Measurements from ENCODE around the gene ARL8B. TPM values are rescaled to one million over a fixed set of nuclear protein-coding genes. Genes with fewer than 3 reads are reported as not detected.

The ARL8B gene
- total RNA-seq, 1 donor from 2014 or later, result 39.3 TPM

DNA sequence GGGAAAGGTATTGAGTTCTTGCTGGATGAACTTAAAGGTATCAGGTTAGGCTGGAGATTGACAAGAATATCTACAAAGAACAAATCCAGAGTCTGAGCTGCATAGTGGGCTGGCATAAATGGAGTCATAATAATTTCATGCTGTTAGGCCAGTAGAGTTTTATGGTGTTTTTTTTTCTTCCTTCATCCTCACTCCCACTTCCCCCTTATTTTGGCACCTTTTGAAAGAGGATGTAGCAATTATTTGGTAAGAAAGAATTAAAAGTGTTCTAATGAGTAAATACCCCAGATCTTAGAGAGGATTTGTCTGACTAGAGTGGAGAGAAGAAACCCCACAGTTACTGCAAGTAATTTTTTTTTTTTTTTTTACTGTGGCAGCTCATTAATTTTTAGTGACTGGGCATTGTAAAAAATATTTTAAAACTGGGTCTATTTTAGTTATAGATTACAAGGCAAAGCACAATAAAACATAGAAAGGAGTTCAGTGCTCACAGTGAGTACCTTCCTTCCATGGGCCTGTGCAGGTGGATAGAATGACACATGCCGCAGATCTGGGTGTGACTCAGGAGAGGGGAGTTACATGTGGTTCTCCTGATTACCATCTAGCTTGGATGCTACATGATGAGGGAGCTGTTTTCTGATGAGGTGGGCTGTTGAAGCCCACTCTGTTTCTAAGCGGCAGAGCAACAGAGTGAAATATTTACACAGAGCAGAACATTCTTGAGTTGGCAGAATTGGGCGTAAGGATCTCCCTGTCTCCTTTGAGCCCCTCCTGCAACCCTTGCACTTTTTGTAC is 70.7 kb downstream of the ARL8B start:
- no peaks in the 10 kb centered on the region for H3K36me3 ChIP-seq
- H3K4me3 ChIP-seq, result no peak overlapping the region
- H3F3A ChIP-seq (ENCODE audit: low read depth), result no peaks in the 10 kb centered on the region
- Mint-ChIP-seq H3K27me3 (ENCODE audit: insufficient read depth, low read depth) (peaks cover 4% of the 10 kb centered on the region), H3K27ac (no peak overlapping the region), H3K4me1 (peaks cover 21% of the 10 kb centered on the region), H3K36me3 (peaks cover 28% of the 10 kb centered on the region), H3K9me3 (no peaks in the 10 kb centered on the region), H3K4me3 (no peak overlapping the region)
- no peak for DNase-seq (ENCODE audit: low spot score)
- H3K27me3 ChIP-seq, result peaks cover 4% of the 10 kb centered on the region
- H3K4me1 ChIP-seq, result no peaks in the 10 kb centered on the region
- no peak overlapping the region for H3K4me2 ChIP-seq
- H4K20me1 ChIP-seq (ENCODE audit: low read depth), result peaks cover 8% of the 10 kb centered on the region
- no peak for TF ChIP-seq EZH2phosphoT487 (IDR thresholded peaks at IDR 0.05)
- no peak for TF ChIP-seq EZH2 (IDR thresholded peaks at IDR 0.05)
- TF ChIP-seq, protein P1, sequence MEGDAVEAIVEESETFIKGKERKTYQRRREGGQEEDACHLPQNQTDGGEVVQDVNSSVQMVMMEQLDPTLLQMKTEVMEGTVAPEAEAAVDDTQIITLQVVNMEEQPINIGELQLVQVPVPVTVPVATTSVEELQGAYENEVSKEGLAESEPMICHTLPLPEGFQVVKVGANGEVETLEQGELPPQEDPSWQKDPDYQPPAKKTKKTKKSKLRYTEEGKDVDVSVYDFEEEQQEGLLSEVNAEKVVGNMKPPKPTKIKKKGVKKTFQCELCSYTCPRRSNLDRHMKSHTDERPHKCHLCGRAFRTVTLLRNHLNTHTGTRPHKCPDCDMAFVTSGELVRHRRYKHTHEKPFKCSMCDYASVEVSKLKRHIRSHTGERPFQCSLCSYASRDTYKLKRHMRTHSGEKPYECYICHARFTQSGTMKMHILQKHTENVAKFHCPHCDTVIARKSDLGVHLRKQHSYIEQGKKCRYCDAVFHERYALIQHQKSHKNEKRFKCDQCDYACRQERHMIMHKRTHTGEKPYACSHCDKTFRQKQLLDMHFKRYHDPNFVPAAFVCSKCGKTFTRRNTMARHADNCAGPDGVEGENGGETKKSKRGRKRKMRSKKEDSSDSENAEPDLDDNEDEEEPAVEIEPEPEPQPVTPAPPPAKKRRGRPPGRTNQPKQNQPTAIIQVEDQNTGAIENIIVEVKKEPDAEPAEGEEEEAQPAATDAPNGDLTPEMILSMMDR (IDR thresholded peaks at IDR 0.05), result no peak
- H2AFZ ChIP-seq (replicated peaks), result no peak overlapping the region
- no peak overlapping the region for H3K27ac ChIP-seq
- H3K9ac ChIP-seq, result no peak overlapping the region
- no peaks in the 10 kb centered on the region for H3K9me3 ChIP-seq (ENCODE audit: low read depth)
- peaks cover 53% of the 10 kb centered on the region for H3K79me2 ChIP-seq (ENCODE audit: low read depth)

DNA sequence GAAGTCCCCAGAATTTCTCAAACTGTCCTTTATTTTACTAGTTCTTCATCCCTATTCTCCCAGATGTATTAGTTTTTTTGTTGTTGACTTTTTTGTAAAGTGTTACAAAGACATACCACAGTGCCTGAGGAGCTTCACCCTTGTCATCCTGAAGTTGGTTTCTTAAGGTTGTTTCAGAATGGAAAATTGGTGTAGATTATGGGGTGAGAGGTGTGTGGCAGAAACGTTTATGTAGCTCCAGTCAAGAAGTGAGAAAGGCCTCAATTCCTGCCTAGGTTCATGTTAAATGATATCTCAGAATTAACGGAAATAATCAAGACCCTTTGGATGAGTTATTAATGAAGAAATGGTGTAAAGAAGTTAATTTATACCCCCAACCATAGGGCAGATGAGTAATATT is 72.2 kb downstream of the ARL8B start:
- H3K27ac ChIP-seq, result no peak overlapping the region
- Mint-ChIP-seq H3K27me3 (ENCODE audit: insufficient read depth, low read depth) (no peaks in the 10 kb centered on the region), H3K27ac (no peak overlapping the region), H3K4me3 (no peak overlapping the region), H3K4me1 (peaks cover 12% of the 10 kb centered on the region), H3K36me3 (peaks cover 35% of the 10 kb centered on the region), H3K9me3 (no peaks in the 10 kb centered on the region)
- H3K27me3 ChIP-seq, result no peaks in the 10 kb centered on the region
- H3K9ac ChIP-seq, result no peak overlapping the region
- no peak overlapping the region for H2AFZ ChIP-seq (replicated peaks)
- no peaks in the 10 kb centered on the region for H3K36me3 ChIP-seq
- TF ChIP-seq, protein P1 (IDR thresholded peaks at IDR 0.05), result no peak
- TF ChIP-seq EZH2phosphoT487 (IDR thresholded peaks at IDR 0.05) (no peak), EZH2 (IDR thresholded peaks at IDR 0.05) (no peak)
- H3K4me1 ChIP-seq, result no peaks in the 10 kb centered on the region
- H3F3A ChIP-seq (ENCODE audit: low read depth), result no peaks in the 10 kb centered on the region
- peaks cover 39% of the 10 kb centered on the region for H3K79me2 ChIP-seq (ENCODE audit: low read depth)
- H3K4me2 ChIP-seq, result no peak overlapping the region
- H4K20me1 ChIP-seq (ENCODE audit: low read depth), result no peaks in the 10 kb centered on the region
- DNase-seq (ENCODE audit: low spot score), result no peak
- no peaks in the 10 kb centered on the region for H3K9me3 ChIP-seq (ENCODE audit: low read depth)
- no peak overlapping the region for H3K4me3 ChIP-seq

DNA sequence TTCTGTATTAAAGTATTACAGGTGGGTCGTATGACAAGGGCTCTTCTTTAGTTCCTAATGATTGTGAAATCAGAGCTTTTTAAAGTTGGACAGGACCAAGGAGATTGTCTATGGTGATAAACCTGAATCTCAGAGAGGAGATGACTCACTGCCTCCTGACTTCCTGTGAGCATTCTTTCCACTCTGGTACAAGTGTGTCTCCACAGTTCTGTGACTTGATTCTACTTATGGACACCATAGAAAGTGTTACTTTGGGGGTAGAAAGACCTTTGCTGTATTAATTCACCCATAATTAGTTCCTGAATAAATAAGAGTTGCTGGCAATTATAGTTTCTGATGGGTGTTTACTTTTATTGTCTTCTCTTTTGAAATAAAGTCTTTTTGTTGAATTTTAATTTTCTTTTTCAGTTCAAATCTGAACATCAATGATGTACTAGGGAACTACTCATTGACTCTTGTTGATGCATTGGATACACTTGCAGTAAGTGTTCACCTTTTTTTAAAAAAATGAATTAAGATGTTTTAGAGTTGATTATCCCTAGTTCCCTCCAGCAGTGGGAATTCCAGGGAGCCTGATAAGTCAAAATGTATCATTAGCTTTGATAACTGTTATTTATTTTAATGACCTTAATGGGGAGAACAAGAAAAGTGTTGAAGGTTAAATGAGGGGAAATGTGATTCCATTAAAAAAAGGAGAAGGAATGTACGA is 72.9 kb downstream of the ARL8B start:
- TF ChIP-seq, protein P1 (IDR thresholded peaks at IDR 0.05), result no peak
- no peak for TF ChIP-seq EZH2phosphoT487 (IDR thresholded peaks at IDR 0.05)
- TF ChIP-seq EZH2 (IDR thresholded peaks at IDR 0.05), result no peak
- H3K36me3 Mint-ChIP-seq, result peaks cover 32% of the 10 kb centered on the region
- no peak overlapping the region for H3K9ac ChIP-seq
- H3K9me3 Mint-ChIP-seq, result no peaks in the 10 kb centered on the region
- H3K9me3 ChIP-seq (ENCODE audit: low read depth), result no peaks in the 10 kb centered on the region
- H3K27ac ChIP-seq, result no peak overlapping the region
- H3K79me2 ChIP-seq (ENCODE audit: low read depth), result peaks cover 33% of the 10 kb centered on the region
- no peak overlapping the region for H2AFZ ChIP-seq (replicated peaks)
- no peak overlapping the region for H3K4me3 ChIP-seq
- H3K4me3 Mint-ChIP-seq, result no peak overlapping the region
- H3K27me3 Mint-ChIP-seq (ENCODE audit: insufficient read depth, low read depth), result no peaks in the 10 kb centered on the region
- no peaks in the 10 kb centered on the region for H3K27me3 ChIP-seq
- no peaks in the 10 kb centered on the region for H3K36me3 ChIP-seq
- H3K27ac Mint-ChIP-seq, result no peak overlapping the region
- H3K4me1 Mint-ChIP-seq, result peaks cover 7% of the 10 kb centered on the region
- no peaks in the 10 kb centered on the region for H3K4me1 ChIP-seq
- no peak for DNase-seq (ENCODE audit: low spot score)
- no peaks in the 10 kb centered on the region for H4K20me1 ChIP-seq (ENCODE audit: low read depth)
- no peaks in the 10 kb centered on the region for H3F3A ChIP-seq (ENCODE audit: low read depth)
- no peak overlapping the region for H3K4me2 ChIP-seq
